Hematopoietic multipotent progenitor cell treated with erythropoietin and hydrocortisone succinate and interleukin-3 and kit ligand, for 4 days (in vitro differentiated cells): Measurements from ENCODE around the gene MLXIP.
"Not testable (repeated sequence)": the region's sequence is repeated elsewhere in the genome, so short reads cannot be mapped to it uniquely, and the experiment has no call there.

Experiments
- DNase-seq: peaks from one replicate; pipeline ENCODE4 v3.0.0-alpha.2; 2015

Gene MLXIP

GRCh38 chr12:122056406-122056805, 22.1 kb upstream of the MLXIP start:
- not testable (repeated sequence) for DNase-seq

- no peak for DNase-seq
Observed at GRCh38 chr12:122057007-122057735, 21.4 kb upstream of the MLXIP start.

GRCh38 chr12:122057769-122058168, 20.8 kb upstream of the MLXIP start:
- DNase-seq = no peak

GRCh38 chr12:122058549-122059149, 19.9 kb upstream of the MLXIP start:
- DNase-seq = no peak

GRCh38 chr12:122059203-122059960, 19.2 kb upstream of the MLXIP start:
- no peak for DNase-seq

- no peak for DNase-seq
Observed at GRCh38 chr12:122060081-122060501, 18.5 kb upstream of the MLXIP start.

GRCh38 chr12:122061253-122061652, 17.3 kb upstream of the MLXIP start:
- no peak for DNase-seq

- peak; percentile 79 for DNase-seq
Observed at GRCh38 chr12:122062832-122063693, 15.5 kb upstream of the MLXIP start.

- DNase-seq = no peak
Observed at GRCh38 chr12:122063694-122064024, 14.9 kb upstream of the MLXIP start.

- peak; percentile 96 for DNase-seq
Observed at GRCh38 chr12:122064025-122064777, 14.4 kb upstream of the MLXIP start.

- DNase-seq = no peak
Observed at GRCh38 chr12:122064780-122065588, 13.6 kb upstream of the MLXIP start.

GRCh38 chr12:122067548-122067947, 11.0 kb upstream of the MLXIP start:
- DNase-seq = no peak

GRCh38 chr12:122067966-122068365, 10.6 kb upstream of the MLXIP start:
- DNase-seq = peak; percentile 41

- peak; percentile 38 for DNase-seq
Observed at GRCh38 chr12:122072031-122072970, 6.3 kb upstream of the MLXIP start.

- DNase-seq = no peak
Observed at GRCh38 chr12:122073815-122074214, 4.7 kb upstream of the MLXIP start.

- DNase-seq = no peak
Observed at GRCh38 chr12:122076743-122077495, 1.6 kb upstream of the MLXIP start.

GRCh38 chr12:122079033-122079531, 526 bp downstream of the MLXIP start:
- DNase-seq = peak; percentile 55

GRCh38 chr12:122079532-122080081, 1.1 kb downstream of the MLXIP start:
- peak; percentile 75 for DNase-seq
